GM18511 (cell line): ENCODE results near the gene ACSS2.

Experiments used
- ATAC-seq: cut with Tn5 transposase; IDR thresholded peaks from one replicate; pipeline ENCODE4 v1.9.1; 2021; ENCODE audit warnings: mild to moderate bottlenecking, moderate library complexity; ENCODE audit not compliant: unreplicated experiment

ACSS2 gene

GRCh38 chr20:34907616-34908469 lies 31.4 kb downstream of the ACSS2 start:
- no peak for ATAC-seq

DNA sequence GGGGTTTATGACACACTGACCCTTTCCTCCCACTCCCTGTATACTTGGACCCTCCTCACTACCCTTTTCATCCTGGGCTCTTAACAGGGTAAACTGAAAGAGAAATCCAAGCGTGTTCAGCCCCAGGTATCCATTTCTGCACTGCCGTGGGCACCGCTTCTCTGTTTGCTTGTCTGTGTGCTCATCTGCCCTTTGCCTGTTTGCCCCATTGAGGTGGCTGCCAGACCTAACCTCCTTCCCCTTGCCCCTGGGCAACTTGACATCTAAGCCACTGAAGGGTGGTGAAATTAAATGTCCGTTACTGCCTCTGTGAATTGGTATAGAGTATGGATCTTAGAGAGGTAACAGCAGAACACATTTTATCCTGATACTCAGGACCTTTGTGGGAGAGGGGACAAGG lies 38.7 kb downstream of the ACSS2 start:
- ATAC-seq, result no peak

DNA sequence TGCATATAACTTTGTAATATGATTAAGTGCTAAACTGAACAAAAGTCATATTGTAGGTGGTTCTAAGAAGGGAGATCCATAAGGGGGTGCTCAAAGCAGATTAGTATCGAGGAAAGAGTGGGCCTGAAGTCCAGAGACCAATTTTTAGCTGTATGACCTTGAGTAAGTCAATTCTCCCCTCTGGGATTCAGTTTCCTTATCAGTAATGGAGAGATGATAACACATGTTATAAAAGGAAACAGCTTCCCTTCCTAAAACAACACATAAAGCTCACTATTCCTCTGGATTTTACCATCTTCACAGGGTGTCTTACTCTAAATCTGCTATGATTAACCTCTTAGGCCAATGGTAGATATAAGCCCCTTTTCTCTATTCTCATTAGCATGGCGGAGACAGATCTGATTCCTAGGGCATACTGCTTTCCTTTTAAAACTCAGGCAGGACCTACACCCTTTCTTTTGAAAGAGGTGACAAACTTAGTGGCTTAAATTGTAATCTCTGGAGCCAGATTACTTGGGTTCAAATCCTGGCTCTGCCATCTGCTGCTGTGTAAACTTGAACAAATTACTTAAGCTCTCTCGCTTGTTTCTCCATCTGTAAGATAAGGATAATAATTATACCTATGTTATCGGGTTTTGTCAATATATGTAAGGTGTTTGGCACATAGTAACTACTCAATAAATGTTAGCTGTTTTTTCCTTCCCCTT lies 39.5 kb downstream of the ACSS2 start:
- ATAC-seq, result no peak

GRCh38 chr20:34916774-34917354 lies 40.5 kb downstream of the ACSS2 start:
- no peak for ATAC-seq

DNA sequence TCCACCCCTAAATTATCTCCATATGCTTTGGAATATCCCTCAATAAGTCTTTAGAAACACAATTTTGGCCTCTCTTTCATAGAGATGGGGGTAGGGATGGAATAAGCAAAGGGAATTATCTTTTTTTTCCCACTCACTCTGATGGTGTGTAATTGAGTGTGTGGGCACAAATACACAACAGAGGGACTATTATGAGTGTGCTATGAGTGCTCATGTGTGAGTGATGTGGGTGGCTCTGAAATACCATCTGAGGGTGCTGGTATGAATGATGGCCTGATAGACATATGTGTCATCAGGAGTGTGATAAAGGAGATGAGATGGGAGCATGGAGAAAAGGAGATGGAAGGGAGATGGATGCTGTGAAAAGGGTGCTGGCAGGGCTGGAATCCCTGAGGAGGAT lies 43.6 kb downstream of the ACSS2 start:
- no peak for ATAC-seq

GRCh38 chr20:34921436-34921835 lies 45.0 kb downstream of the ACSS2 start:
- ATAC-seq, result no peak

GRCh38 chr20:34922654-34923381 lies 46.4 kb downstream of the ACSS2 start:
- ATAC-seq, result no peak

GRCh38 chr20:34923414-34923813 lies 47.0 kb downstream of the ACSS2 start:
- ATAC-seq, result no peak

GRCh38 chr20:34925341-34925740 lies 48.9 kb downstream of the ACSS2 start:
- no peak for ATAC-seq

DNA sequence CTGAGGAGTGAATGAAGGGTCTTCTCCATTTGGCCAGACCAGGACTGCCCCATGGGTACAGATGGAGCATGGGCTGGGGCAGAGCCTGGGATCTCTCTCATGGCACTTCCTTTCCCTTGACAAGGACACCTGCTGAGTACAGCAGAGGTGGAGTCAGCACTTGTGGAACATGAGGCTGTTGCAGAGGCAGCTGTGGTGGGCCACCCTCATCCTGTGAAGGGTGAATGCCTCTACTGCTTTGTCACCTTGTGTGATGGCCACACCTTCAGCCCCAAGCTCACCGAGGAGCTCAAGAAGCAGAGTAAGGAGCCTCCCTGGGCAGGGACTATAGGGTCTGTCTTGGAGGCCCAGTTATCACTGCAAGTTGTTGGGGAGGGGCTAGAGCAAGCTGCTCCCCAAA lies 49.6 kb downstream of the ACSS2 start:
- no peak for ATAC-seq

DNA sequence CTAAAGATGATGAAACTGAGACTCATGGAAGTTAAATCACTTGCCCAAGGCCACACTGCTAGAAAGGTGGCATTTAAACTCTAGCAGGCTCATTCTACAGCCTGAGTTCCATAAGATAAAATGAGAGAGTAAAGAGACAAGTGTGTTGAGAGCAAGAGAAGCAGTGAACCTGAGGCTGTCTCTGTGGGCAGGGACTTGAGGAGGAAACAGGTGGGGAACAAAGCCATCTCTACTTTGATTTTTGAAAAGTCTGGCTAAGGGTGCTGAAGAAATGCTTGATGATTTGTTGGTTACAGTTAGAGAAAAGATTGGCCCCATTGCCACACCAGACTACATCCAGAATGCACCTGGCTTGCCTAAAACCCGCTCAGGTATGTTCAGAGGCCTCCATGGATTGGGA lies 50.2 kb downstream of the ACSS2 start:
- ATAC-seq, result no peak

- no peak for ATAC-seq
These were observed 51.3 kb downstream of the ACSS2 start for GRCh38 chr20:34927736-34928135.

- no peak for ATAC-seq
These were observed 52.0 kb downstream of the ACSS2 start for GRCh38 chr20:34928411-34928810.

DNA sequence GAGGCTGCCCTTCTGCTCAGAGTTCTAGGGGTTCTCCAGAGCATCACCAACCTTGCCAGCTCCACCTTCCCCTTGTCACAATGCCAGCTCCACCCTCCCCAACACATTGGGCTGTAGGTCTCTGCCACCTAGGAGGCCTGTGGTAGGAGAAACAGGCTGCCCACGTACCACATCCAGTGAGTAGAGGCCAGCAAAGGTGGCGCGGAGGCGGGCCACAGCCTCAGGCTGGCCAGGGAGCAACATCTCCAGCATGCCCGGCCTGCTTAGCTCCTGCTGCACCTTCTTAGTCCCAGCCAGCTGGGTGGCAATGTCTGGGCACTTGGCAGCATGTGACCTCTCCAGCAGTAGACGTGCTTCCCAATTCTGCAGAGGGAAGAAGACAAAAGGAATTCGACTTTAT lies 55.4 kb downstream of the ACSS2 start:
- no peak for ATAC-seq

DNA sequence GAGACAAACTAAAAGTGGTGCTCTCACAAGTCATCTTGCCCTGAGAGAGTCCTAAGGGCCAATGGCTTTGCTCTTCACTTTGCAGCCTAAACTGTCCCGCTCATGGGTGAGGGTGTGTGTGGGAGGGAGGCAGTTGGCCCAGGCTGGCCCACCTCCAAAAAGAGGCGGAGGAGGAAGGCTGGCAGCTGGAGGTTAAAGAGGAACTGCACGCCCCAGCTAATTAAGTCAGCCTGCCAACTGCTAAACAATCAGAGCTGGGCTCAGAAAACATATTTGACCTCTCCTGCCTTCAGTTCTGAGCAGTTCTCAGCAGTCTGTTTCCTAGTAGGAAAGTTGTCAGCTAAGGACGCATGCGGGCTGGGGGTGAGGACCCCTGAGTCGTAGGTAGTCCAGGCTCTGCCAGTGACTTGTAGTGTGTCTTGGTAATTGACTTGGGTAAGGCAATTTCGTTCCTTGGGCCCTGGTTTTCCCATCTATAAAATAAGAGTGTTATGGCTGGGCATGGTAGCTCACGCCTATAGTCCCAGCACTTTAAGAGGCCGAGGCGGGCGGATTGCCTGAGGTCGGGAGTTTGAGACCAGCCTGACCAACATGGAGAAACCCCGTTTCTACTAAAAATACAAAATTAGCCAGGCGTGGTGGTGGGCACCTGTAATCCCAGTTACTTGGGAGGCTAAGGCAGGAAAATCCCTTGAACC lies 62.2 kb downstream of the ACSS2 start:
- ATAC-seq, result no peak

DNA sequence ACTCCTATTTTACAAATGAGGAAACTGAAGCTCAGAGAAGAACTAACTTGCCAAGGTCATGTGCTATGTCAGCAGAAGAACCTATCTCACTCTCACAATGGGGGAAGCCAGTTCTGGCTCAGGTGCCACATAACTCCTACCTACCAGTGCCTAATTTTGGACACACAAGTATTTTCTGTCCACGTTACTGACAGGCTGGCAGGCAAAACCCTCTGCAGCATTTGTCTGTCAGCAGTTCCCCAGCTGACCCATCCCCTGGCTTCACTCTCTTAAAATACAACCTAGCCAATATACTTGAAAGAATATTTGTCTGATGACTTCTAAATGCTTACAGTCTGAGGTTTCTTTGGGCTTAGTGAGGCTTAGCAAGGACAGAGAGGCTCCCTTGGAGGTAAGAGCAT lies 63.7 kb downstream of the ACSS2 start:
- no peak for ATAC-seq

DNA sequence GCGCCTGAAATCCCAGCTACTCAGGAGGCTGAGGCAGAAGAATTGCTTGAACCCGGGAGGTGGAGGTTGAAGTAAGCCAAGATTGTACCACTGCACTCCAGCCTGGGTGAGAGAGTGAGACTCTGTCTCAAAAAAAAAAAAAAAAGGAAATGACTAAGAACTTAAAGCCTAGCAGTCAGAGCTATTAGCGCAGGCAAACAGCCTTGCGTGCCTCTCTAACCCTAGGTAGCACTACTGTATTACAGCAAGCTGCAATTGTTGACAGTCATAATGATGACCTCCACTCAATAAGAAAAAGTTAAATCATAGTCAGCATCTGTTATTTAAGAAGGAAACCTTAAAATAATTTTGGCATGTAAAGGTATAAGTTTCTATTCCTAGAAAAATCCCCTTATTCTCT lies 64.8 kb downstream of the ACSS2 start:
- no peak for ATAC-seq

GRCh38 chr20:34942301-34942700 lies 65.9 kb downstream of the ACSS2 start:
- no peak for ATAC-seq

- no peak for ATAC-seq
These were observed 67.6 kb downstream of the ACSS2 start for GRCh38 chr20:34943808-34944567.
